HepG2 (cell line): ENCODE results near the gene ZMIZ1. TPM values are rescaled to one million over a fixed set of nuclear protein-coding genes. Genes with fewer than 3 reads are reported as not detected.

Source experiments
- ARID4A ChIP-seq: sonication (generic); formaldehyde crosslinking; IDR thresholded peaks from 2 replicates; pipeline ENCODE4 v1.5.0; 2020; ENCODE audit warnings: mild to moderate bottlenecking, missing genetic modification reagents, borderline replicate concordance
- ATF7 ChIP-seq, 2 experiments: fragments of 450-650 bp in 1 of 2; sonication (generic) in 1 of 2; formaldehyde crosslinking in 1 of 2; IDR thresholded peaks; 2 replicates each; pipeline versions ENCODE4 v1.4.0 to v1.6.1; 2016 to 2020; ENCODE audit warnings: antibody characterized with exemption in 1 of 2, mild to moderate bottlenecking in 1 of 2, missing genetic modification reagents in 1 of 2
- ELK4 ChIP-seq: sonication (generic); formaldehyde crosslinking; IDR thresholded peaks from 2 replicates; pipeline ENCODE4 v1.9.0; 2021; ENCODE audit warnings: missing genetic modification reagents, borderline replicate concordance
- NFAT5 ChIP-seq: sonication (generic); formaldehyde crosslinking; IDR thresholded peaks from 2 replicates; pipeline ENCODE4 v1.4.0; 2020; ENCODE audit warnings: missing genetic modification reagents
- REST ChIP-seq, 2 experiments: IDR thresholded peaks; 2 replicates each; pipeline ENCODE4 v1.6.1; 2011 to 2012; ENCODE audit warnings: low read length in 2 of 2, borderline replicate concordance in 1 of 2, low read depth in 1 of 2, mild to moderate bottlenecking in 1 of 2, moderate library complexity in 1 of 2
- RXRA ChIP-seq: sonication (generic); formaldehyde crosslinking; IDR thresholded peaks from 2 replicates; pipeline ENCODE4 v1.5.1; 2020; ENCODE audit warnings: missing genetic modification reagents
- SOX6 ChIP-seq, 2 experiments: fragments of 450-650 bp in 1 of 2; sonication (generic) in 1 of 2; formaldehyde crosslinking in 1 of 2; IDR thresholded peaks; 2 replicates each; pipeline versions ENCODE4 v1.4.0 to v1.6.1; 2017 to 2020; ENCODE audit warnings: antibody characterized with exemption in 1 of 2, mild to moderate bottlenecking in 1 of 2, missing genetic modification reagents in 1 of 2
- SRSF1 ChIP-seq: fragments of 200-400 bp; formaldehyde crosslinking; optimal IDR thresholded peaks from 2 replicates; pipeline ENCODE3; 2017; ENCODE audit warnings: mild to moderate bottlenecking, low read depth, low read length, moderate library complexity
- ZMYM2 ChIP-seq: sonication (generic); formaldehyde crosslinking; IDR thresholded peaks from 2 replicates; pipeline ENCODE4 v1.8.0; 2022; ENCODE audit warnings: mild to moderate bottlenecking, missing genetic modification reagents
- ZNF460 ChIP-seq: sonication (generic); formaldehyde crosslinking; IDR thresholded peaks from 2 replicates; pipeline ENCODE4 v1.5.1; 2020; ENCODE audit warnings: missing genetic modification reagents, mild to moderate bottlenecking, borderline replicate concordance
- ZNF543 ChIP-seq: sonication (generic); formaldehyde crosslinking; IDR thresholded peaks from 2 replicates; pipeline ENCODE4 v1.4.0; 2020; ENCODE audit warnings: mild to moderate bottlenecking, missing genetic modification reagents
- ZNF780A ChIP-seq: sonication (generic); formaldehyde crosslinking; IDR thresholded peaks from 2 replicates; pipeline ENCODE4 v1.8.0; 2022; ENCODE audit warnings: mild to moderate bottlenecking, missing genetic modification reagents, moderate library complexity
- polyA plus RNA-seq, 8 experiments: library from polyadenylated mRNA; depleted of rRNA in 3 of 8; stranded (reverse) in 7 of 8; unstranded in 1 of 8; fragments of >200 nt; fragmentation: Illumina TruSeq in 4 of 8; extraction: Trizol in 4 of 8; gene quantifications; 2 replicates each; pipeline versions ENCODE4 v1.2.1 to v1.2.3, GENCODE V29; 2011 to 2016; ENCODE audit warnings: low read depth in 4 of 8, missing spikeins in 1 of 8, mixed read lengths in 1 of 8; ENCODE audit not compliant: insufficient read depth in 1 of 8
- total RNA-seq, 5 experiments: library from RNA; depleted of rRNA; stranded (reverse); fragments of >200 nt; fragmentation: Illumina TruSeq; extraction: Trizol; gene quantifications; 2 replicates each; pipeline ENCODE4 v1.2.3, GENCODE V29; 2016; ENCODE audit warnings: low read depth in 1 of 5

ZMIZ1 gene
- total and polyA plus RNA-seq, 2 of the 13 experiments (the other 11 are each of a cell fraction or from before 2014, with no cell fraction given), result 5.3 to 10.2 TPM

- no peak for TF ChIP-seq SRSF1
- TF ChIP-seq ZNF543 (CRISPR knock-in tag), result no peak
- no peak for TF ChIP-seq ZMYM2 (CRISPR knock-in tag)
- TF ChIP-seq ZNF780A (CRISPR knock-in tag), result no peak
- no peak for TF ChIP-seq SOX6 (IDR thresholded peaks at IDR 0.05)
- TF ChIP-seq SOX6 (CRISPR knock-in tag; IDR thresholded peaks at IDR 0.05), result no peak
- TF ChIP-seq NFAT5 (CRISPR knock-in tag), result no peak
- TF ChIP-seq ZNF460 (CRISPR knock-in tag), result peak; percentile 52; the same call in 1 of the 2 replicates
- TF ChIP-seq REST (IDR thresholded peaks at IDR 0.05; ENCODE audit: borderline replicate concordance in 1 of 2, low read depth in 1 of 2, low read length in 2 of 2), result no peak
- no peak for TF ChIP-seq ELK4
- no peak for TF ChIP-seq ATF7 (IDR thresholded peaks at IDR 0.05)
- TF ChIP-seq ATF7 (CRISPR knock-in tag; IDR thresholded peaks at IDR 0.05), result no peak
- TF ChIP-seq ARID4A (CRISPR knock-in tag), result peak; percentile 65
- TF ChIP-seq RXRA (CRISPR knock-in tag), result peak; percentile 70
Measured at GRCh38 chr10:79070606-79071395, 2.0 kb downstream of the ZMIZ1 start (continued).
